Measurements from ENCODE around the gene FEN1. TPM values are rescaled to one million over a fixed set of nuclear protein-coding genes. Genes with fewer than 3 reads are reported as not detected.
A peak's percentile ranks its signal among the peaks of the same experiment; 100 is the strongest.

Gene FEN1
- total RNA-seq, 1 donor from 2014 or later = 7.7 TPM

DNA sequence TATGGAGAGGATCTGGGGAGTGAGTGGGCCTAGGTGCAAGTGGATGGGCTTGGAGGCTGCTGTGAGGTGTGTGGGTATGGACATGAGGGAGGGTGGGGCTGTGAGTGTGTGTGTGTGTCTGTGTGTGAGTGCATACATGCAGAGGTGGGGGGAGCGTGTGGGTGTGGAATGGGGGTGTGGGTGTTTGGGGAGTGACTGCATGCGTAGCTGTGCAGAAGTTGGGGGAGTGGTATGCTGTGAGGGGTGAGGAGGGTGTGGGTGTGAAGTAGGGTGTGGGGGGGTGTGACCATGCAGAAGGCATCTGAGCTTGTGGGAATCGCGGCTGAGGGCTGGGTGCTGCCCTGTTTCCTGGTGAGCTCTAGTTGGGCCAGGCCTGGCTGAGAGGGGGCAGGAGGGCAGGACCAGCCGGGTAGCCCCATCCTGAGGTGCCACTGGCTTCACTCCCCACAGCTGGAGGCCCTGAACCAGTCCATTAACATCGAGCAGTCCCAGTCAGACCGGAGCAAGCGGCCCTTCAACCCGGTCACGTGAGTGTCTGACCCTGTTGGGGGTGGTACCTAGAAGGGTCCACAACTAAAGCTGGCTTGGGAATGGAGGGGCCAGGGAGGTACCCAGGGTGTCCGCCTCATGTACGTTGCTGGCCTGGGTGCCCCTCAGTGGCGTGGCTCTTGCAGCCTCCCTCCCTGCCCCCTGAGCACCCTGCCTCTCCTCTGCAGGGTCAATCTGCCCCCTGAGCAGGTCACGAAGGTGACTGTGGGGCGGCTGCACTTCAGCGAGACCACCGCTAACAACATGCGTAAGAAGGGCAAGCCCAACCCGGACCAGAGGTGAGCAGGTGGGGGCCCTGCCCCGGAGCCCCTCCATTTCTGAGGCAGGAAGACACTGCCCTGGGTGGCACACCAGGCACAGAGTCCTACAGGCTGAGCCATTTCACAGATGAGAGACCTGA lies 16.8 kb upstream of the FEN1 start:
- DNase-seq (ENCODE audit: low spot score) = no peak

GRCh38 chr11:61776561-61777075 lies 16.1 kb upstream of the FEN1 start:
- peak; percentile 53 for DNase-seq (ENCODE audit: low spot score)

DNA sequence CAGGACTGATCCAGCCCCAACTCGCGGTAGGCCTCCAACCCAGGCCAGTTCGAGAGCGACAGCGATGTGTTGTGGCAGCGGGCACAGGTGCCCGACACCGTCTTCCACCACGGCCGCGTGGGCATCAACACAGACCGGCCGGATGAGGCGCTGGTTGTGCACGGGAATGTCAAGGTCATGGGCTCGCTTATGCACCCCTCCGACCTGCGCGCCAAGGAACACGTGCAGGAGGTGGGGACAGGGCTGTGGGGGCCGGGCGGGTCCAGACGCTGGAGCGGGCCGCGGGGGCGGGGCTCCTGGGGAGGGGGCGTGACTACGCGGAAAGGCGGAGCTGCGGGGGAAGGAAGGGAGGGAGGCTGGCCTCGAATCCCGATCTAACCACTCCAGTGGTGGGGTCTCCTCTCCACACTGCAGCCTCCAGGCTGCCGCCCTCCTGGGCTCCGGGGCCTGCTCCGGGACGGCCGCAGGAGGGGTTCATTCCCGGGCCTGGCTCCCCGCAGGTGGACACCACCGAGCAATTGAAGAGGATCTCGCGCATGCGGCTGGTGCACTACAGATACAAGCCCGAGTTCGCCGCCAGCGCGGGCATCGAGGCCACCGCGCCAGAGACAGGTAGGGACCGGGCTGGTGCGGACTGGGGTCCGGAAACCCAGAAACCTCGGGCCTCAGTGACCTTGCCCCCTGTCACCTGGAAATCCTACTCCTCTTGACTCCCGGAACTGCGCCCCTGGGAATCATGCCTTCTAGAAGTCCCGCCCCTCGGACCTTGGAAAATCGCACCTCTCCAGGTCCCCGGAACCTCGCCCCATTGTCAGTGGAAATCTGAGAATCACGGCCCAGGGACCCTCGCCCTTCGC lies 15.2 kb upstream of the FEN1 start:
- DNase-seq (ENCODE audit: low spot score) = no peak

DNA sequence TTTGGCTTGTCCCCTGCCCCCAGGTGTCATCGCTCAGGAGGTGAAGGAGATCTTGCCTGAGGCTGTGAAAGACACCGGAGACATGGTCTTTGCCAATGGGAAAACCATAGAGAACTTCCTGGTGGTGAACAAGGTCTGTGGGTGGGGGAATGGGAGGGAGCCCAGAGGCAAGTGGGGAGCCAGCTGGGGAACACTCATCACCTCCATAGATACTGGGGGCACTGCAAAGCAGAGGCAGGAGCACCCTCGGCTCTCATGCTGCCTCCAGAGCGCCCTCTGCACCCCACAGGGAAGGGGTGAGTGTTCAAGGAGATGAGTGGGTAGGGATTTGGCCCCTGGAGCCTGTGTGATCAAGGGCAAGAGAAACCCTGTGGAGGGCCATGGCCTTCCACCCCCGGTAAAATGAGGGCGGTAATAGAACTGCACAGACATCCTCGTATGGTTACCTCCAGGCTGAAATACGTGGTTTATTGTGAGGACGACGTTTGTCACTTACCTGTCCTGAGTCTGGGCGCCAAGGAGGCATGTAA lies 14.3 kb upstream of the FEN1 start:
- no peak for DNase-seq (ENCODE audit: low spot score)

- no peak for DNase-seq (ENCODE audit: low spot score)
Measured at GRCh38 chr11:61778920-61779650, 13.6 kb upstream of the FEN1 start.

- DNase-seq (ENCODE audit: low spot score) = no peak
Measured at GRCh38 chr11:61779666-61780525, 12.8 kb upstream of the FEN1 start.

GRCh38 chr11:61780581-61781162 lies 12.0 kb upstream of the FEN1 start:
- DNase-seq (ENCODE audit: low spot score) = no peak

- no peak for DNase-seq (ENCODE audit: low spot score)
Measured at GRCh38 chr11:61781585-61781984, 11.1 kb upstream of the FEN1 start.

DNA sequence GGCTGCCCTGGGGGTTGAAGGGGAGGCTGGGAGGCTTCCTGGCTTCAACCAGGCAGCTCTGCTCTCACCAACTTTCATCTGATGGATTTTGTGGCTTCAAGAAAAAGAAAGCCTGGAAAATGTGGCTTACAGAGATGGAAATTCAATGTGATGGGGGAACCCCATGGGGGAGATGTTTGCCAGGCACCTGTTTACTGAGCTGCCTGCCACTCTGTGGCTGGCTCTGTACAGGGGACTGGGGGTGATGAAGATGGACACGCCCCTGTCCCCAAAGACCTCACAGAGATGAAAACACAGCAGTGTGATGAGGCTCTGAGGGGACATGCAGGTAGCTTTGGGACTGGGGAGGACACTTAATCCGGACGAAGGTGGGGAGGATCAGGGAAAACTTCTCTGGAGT lies 10.4 kb upstream of the FEN1 start:
- no peak for DNase-seq (ENCODE audit: low spot score)

GRCh38 chr11:61782841-61783240 lies 9.9 kb upstream of the FEN1 start:
- no peak for DNase-seq (ENCODE audit: low spot score)

GRCh38 chr11:61783717-61784505 lies 8.8 kb upstream of the FEN1 start:
- DNase-seq (ENCODE audit: low spot score) = no peak

DNA sequence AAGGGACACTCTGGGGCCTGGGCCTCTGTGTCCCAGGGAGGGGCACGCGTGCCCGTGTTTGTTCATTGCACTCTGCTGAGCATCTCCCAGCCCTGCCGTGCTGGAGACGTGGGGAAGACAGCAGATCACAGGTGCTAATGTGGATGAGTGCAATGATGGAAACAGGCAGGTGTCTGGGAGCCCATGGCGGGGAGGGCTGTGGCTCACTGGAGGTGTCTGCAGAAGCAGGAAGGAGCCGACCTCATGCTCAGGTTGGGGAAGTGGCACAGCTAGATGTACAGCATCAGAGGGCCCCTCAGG lies 8.3 kb upstream of the FEN1 start:
- DNase-seq (ENCODE audit: low spot score) = no peak

- no peak for DNase-seq (ENCODE audit: low spot score)
Measured at GRCh38 chr11:61785837-61786402, 6.8 kb upstream of the FEN1 start.

DNA sequence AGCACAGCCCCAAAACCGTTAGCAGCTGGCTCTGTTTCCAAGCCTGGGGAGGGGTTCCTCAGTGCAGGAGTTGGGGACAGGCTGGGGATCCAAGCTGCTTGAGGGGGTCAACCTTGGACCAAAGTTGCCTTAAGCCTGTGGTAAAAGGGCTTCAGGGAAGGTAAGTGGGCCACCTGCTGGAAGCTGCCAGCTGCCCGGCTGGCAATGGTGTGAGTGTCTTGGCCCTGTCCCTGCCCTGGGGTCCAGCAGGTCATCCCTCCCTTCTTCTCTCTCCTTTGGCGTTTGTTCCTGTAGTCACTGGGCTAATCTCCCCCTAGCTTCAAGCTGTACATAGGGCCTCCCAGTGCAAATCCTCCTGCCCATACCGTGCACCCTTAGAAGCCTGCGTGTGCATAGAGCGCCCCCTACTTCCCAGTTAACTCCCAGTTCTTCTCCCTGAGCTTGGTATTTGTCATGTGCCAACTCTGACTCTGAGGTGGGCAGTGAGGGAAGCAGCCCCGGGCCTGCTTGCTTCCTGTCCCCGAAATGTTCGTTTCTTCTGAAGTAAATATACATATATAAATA lies 4.7 kb upstream of the FEN1 start:
- DNase-seq (ENCODE audit: low spot score) = peak; percentile 65

GRCh38 chr11:61791737-61792309 lies 888 bp upstream of the FEN1 start:
- DNase-seq (ENCODE audit: low spot score) = peak; percentile 57

GRCh38 chr11:61793083-61793828 lies 545 bp downstream of the FEN1 start:
- DNase-seq (ENCODE audit: low spot score) = no peak

- DNase-seq (ENCODE audit: low spot score) = no peak
Measured at GRCh38 chr11:61793829-61794204, 1.1 kb downstream of the FEN1 start.

DNA sequence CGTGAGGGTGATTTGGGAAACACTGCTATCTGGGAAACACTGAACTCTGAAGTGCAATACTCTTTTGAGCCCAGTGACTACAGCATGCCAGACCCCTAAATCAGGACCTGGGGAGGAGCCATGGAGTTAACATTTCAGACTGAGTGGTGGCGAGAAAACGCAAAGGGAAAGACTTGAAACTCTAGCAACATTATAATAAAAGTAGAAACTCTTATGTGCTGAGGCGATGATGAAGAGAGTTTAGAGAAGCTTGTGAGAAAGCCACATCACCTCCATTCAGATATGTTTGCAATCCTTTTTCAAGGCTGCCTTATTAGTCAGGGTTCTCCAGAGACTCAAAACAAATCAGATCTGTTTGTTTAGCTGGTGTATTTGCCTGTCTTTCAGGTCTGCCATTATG lies 1.9 kb downstream of the FEN1 start:
- no peak for DNase-seq (ENCODE audit: low spot score)

Data from mucosa of gallbladder (tissue), 1 donor.